ENCODE data around the gene TEX264.
"Not testable (repeated sequence)": the region's sequence is repeated elsewhere in the genome, so short reads cannot be mapped to it uniquely, and the experiment has no call there.

The TEX264 gene, protein sequence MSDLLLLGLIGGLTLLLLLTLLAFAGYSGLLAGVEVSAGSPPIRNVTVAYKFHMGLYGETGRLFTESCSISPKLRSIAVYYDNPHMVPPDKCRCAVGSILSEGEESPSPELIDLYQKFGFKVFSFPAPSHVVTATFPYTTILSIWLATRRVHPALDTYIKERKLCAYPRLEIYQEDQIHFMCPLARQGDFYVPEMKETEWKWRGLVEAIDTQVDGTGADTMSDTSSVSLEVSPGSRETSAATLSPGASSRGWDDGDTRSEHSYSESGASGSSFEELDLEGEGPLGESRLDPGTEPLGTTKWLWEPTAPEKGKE

DNA sequence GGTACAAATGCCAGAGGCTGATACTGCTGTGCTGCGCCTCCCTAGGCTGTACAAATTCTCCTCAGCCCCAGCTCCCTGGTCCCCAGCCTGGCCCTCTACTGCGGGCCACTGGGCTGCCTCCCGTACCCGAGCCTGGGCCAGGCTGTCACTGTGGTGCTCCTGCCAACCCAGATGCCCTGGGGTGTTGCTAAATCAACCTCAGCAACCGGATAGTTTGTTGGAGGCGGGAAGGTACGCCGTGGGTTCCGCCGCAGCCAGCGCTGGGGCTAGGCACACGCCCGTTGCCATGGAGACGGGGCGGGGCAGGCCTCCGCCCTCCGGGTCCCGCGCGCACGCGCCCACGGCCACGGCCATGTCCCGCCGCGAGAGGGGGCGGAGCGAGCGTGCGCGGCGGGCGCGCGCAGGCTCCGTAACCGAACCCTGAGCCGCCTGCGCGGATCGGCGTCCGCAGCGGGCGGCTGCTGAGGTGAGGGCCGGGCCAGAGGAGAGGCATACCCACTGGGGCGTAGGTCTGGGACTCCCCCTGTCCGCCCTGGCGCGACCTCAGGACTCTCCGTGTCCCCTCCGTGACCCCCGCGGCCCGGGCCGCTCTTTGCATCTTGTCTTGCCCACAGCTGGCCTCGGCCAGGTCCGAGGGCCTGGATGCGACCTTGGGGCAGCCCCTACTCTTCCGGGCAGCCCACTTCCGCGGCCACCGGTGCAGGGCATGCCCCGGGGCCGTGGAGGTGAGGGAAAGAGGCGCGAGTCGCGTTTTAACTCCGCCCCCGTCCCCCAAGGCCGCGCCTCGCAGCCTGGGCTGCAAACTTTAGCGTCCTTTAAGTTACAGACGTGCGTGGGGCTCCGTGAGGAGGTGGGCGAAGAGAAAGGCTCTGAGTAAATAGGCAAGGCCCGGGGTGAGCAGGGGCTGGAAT lies at the start of gene TEX264:
Gene TEX264, plus strand, starts transcription at position 430 of the 911 bp plus-strand sequence. CDS start 3,053 bp downstream, outside the sequence.
- DNase-seq (ENCODE audit: low read depth, low spot score), result peak; percentile 55

DNA sequence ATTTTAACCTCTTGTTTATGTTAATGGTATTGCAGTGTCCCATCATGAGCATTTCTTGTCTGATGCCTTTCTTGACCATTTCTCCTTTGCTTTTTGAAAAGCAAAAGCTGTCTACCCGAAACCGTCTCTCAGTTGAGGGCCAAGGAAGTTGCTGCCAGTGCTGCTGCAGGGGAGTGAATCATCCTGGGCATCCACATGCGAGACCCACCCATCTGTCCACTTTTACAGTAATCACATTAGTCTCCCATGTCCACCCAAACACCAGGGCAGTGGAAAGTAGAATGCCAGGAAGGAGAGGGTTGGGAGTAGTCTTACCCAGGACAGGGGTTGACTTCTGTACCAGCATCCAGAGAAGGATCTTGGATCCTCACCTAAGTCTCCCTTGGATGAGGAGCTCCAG lies 48.6 kb upstream of the TEX264 start:
- no peak for DNase-seq (ENCODE audit: low read depth, low spot score)

DNA sequence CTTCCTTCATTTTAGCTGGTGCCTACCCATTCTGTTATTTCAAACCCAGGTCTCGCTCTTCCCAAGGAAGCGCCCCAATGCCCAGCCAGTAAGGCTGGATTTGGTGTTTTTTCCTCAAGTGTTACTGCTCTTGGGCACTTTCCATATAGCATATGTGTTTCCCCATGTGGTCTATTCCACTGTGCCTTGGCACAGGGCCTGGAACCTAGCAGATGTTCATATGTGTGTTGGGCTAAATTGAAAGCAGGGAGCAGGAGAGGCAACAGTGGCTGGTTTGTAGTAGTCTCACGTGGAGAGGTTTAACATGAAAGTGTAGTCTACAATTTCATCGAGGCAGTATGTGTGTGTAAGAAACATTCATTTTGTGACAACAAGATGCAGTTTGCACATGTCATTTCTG lies 48.2 kb upstream of the TEX264 start:
- no peak for DNase-seq (ENCODE audit: low read depth, low spot score)

DNA sequence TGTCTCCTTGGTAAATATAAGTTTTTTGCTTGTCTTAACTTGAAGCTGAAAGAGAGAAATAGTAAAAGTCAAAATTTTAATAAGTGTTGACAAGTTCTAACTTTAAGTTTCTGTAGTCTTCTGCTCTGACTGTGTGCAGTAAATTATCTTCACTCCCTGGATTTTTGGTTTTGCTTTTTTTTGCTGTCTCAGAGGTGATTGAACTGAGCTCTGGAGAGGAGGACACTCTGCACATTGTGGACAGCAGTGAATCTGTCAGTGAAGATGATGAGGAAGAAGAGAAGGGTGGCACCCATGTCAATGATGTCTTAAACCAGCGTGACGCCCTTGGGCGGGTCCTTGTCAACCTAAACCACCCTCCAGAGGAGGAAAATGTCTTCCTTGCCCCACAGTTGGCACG lies 40.5 kb upstream of the TEX264 start:
- DNase-seq (ENCODE audit: low read depth, low spot score), result no peak

DNA sequence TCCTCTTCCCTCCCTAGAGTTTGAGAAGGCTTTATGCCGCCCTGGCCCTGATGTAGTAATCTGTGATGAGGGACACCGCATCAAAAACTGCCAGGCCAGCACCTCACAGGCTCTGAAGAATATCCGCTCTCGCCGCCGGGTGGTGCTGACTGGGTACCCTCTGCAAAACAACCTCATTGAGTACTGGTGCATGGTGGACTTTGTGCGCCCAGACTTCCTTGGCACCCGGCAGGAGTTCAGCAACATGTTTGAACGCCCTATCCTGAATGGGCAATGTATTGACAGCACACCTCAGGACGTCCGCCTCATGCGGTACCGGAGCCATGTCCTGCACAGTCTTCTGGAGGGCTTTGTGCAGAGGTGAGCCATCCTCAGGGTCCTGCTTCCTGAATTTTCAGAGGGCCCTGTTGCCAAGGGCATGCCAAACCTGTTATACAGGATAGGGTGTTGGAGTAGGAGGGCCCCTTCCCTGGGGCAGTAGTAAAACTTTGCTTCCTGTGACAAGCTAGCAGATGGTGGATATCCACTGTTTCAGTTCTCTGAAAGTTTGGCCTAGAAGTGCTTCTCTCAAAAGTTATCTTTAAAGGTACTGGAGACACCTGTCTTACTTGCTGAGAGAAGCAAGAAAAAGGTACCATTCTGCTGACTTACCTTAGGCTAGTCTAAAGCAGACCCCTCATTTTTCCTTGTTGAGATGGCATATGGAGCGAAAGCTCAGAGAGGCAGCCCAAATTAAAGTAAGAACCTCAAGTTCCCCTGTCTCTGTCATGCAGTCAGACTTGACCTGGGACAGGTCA lies 33.7 kb upstream of the TEX264 start:
- peak; percentile 77 for DNase-seq (ENCODE audit: low read depth, low spot score)

DNA sequence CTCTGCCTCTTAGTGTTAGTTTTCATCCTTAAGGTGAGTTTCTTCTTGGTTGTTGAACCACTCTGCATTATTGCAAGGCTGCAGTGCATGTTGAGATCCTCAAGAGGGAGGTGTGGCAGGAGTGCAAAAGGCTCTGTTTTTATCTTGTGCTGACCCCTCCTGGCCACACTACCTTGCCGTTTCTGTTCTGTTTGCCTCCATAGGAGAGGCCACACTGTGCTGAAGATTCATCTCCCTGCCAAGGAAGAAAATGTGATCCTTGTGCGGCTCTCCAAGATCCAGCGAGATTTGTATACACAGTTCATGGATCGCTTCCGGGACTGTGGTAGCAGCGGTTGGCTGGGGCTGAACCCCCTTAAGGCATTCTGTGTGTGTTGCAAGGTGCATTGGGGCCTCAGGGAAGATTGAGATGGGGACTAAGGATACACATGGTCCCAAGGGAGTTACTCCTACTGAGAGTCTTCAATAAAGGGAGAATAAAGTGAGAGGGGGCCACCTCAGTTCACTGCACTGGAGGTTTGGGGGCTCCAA lies 33.0 kb upstream of the TEX264 start:
- peak; percentile 85 for DNase-seq (ENCODE audit: low read depth, low spot score)

DNA sequence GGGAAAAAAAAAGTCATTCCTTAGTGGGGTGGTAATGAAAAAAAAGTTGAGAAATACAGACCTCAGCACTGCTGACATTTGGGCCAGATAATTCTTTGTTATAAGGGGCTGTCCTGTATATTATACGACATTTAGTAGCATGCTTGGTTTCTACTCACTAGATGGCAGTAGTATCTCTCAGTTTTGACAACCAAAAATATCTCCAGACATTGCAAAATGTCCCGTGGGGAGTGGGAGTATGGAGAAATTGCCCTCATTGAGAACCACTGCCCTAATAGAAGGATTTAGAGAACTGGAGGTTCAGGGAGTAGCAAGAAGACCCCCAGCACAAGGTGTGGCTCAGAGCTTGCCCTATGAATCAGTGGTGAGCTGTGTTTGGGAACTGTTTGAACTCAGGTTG lies 28.6 kb upstream of the TEX264 start:
- no peak for DNase-seq (ENCODE audit: low read depth, low spot score)

DNA sequence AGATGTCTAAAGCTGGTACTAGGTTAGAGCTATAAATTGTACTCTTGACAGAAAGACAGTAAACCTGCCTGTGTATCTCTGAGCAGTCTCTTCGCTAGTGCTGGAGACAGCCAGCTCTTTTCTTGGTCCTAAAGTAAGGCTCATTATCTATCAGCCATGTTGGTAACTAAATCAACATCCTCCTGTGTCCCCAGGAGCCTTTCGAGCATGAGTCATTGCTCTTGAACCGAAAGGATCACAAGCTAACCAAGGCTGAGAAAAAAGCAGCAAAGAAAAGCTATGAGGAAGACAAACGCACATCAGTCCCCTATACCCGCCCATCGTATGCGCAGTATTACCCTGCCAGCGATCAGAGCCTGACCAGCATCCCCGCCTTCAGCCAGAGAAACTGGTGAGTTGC lies 25.0 kb upstream of the TEX264 start:
- no peak for DNase-seq (ENCODE audit: low read depth, low spot score)

DNA sequence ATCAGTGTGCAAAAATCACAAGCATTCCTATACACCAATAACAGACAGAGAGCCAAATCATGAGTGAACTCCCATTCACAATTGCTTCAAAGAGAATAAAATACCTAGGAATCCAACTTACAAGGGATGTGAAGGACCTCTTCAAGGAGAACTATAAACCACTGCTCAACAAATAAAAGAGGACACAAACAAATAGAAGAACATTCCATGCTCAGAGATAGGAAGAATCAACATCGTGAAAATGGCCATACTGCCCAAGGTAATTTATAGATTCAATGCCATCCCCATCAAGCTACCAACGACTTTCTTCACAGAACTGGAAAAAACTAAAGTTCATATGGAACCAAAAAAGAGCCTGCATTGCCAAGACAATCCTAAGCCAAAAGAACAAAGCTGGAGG lies 18.9 kb upstream of the TEX264 start:
- not testable (repeated sequence) for DNase-seq (ENCODE audit: low read depth, low spot score)

DNA sequence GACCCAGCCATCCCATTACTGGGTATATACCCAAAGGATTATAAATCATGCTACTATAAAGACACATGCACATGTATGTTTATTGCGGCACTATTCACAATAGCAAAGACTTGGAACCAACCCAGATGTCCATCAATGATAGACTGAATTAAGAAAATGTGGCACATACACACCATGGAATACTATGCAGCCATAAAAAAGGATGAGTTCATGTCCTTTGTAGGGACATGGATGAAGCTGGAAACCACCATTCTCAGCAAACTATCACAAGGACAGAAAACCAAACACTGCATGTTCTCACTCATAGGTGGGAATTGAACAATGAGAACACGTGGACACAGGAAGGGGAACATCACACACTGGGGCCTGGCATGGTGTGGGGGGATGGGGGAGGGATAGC lies 17.6 kb upstream of the TEX264 start:
- not testable (repeated sequence) for DNase-seq (ENCODE audit: low read depth, low spot score)

DNA sequence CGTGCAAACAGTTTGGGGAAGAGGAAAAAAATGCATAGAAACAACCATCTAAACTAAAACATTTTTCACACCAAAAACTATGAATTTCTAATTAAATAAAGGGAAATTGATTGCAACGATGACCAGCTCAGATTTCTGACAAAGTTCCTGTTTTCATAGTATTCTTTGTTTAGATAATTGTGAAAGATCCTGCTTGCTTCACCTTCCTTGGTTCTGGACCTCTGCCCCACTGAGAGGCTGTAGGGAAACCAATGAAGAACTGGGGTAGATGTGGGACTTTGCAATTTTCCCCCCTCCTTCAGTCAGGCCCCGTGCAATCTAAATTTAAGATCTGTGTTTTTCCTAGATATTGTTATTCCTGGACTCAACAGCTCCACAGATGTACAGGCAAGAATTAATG lies 13.8 kb upstream of the TEX264 start:
- no peak for DNase-seq (ENCODE audit: low read depth, low spot score)

DNA sequence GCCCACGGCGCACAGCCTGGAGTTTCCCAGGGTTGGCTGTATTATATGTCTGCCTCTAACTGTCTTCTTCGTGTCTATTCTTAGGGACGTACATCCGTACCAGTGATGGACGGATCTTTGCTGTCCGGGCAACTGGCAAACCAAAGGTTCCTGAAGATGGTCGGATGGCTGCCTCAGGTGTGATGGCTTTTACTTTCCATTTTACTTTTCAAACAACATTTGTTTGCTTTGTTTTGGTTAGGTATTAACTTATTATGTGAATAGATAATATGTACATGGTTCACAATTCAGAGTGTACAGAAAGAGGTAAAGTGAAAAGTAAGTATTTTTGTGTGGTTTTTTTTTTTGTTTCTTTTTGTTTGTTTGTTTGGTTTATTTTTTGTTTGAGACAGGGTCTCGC lies 11.1 kb upstream of the TEX264 start:
- DNase-seq (ENCODE audit: low read depth, low spot score), result no peak

DNA sequence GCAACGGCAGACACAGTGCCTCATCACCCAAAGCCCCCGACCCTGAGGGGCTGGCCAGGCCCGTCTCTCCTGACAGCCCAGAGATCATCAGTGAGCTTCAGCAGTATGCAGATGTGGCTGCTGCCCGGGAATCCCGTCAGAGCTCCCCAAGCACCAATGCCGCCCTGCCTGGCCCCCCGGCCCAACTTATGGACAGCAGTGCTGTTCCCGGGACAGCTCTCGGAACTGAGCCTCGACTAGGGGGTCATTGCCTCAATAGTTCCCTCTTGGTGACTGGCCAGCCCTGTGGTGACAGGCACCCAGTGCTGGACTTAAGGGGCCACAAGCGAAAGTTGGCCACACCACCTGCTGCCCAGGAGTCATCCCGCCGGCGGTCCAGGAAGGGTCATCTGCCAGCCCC lies 8.6 kb upstream of the TEX264 start:
- DNase-seq (ENCODE audit: low read depth, low spot score), result no peak

DNA sequence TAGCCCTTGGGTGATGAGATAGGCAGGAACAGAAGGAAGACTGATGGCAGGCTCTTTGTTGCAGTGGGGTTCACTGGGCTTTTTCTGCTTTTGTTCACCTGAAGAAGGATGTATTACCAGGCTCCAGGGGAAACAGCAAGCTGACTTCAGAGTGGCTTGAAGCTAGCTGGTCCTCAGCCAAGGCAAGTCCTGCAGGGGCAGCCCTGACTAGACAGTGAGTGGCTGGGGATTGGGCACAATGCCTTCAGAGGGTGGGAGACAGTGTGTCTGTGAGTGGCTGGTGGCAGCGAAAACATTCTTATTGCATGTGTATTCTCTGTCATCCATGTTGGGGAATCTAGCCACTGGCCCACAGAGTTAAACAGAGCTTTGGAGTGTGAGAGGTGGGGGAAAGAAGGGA lies 2.3 kb upstream of the TEX264 start:
- no peak for DNase-seq (ENCODE audit: low read depth, low spot score)

DNA sequence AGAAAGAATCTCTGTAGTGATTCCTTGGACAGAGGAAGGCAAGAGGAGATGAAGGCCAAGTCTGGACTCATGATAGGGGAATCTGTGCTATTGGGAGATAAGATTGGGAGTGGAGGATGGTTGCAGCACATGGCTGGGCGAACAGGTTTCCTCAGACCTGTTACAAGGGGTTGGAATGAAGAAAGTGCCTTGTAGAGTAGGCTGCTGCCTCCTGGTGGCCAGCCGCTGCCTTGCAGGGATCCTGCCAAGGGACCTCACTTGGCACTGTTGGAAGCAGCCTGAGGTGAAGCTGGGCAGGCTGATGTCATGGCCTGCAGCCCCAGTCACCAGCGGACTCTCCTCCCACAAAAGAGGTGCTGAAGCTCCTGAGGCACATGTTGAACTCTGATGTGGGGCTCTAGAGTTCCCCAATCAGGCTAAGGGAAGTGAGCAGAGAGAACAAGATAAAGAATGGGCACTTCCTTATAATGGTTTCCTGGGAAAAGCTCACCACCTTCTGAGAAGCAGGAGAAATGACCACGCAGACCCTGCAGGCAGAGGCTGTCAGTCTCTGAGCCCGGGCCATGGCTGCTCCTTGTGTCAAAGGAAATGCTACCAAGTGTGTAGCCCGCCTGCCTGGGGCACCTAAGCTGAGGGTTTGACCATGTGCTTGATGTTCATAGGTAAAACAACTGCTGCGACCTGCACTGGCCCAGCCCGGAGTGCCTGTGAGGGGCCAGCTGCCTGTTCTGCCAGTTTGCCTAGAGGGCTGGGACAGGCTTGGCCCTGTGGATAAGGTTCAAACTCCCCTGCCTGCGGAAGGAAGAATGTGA lies 1.6 kb upstream of the TEX264 start:
- peak; percentile 97 for DNase-seq (ENCODE audit: low read depth, low spot score)

DNA sequence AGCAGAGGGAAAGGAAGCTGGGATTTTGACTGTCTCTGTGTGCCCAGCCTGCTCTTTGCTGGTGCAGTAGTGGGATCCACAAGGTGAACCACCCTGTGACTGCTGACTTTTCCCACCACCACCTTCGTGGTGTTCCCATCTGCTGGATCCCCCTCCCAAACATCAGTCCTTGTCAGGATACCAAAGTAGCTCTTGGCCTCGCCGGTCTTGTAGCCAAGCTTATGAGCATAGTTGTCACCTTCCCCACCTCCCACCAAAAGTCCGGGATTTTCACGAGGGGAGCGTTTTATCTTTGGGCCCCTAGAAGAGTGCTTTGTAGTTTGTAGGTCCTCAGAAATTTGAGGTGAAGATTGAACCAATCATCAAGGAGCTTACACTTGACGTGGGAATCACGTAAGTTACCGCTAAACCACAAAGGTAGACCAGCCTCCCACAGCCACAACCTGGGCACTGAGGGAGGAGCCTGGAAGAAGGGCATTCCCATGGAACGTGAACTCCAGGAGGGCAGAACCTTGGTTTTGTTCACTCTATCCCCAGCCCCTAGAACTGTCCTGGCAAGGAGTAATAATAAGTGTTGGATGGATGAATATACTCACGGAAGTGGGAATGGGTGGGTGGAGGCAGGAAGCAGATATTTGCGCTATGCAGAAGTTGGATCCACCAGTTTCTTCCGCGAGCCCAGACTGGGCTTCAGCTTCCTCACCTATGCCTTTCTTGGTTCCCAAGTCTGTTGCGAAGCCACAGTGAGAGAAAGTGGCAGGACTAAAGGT lies 814 bp upstream of the TEX264 start:
- no peak for DNase-seq (ENCODE audit: low read depth, low spot score)

DNA sequence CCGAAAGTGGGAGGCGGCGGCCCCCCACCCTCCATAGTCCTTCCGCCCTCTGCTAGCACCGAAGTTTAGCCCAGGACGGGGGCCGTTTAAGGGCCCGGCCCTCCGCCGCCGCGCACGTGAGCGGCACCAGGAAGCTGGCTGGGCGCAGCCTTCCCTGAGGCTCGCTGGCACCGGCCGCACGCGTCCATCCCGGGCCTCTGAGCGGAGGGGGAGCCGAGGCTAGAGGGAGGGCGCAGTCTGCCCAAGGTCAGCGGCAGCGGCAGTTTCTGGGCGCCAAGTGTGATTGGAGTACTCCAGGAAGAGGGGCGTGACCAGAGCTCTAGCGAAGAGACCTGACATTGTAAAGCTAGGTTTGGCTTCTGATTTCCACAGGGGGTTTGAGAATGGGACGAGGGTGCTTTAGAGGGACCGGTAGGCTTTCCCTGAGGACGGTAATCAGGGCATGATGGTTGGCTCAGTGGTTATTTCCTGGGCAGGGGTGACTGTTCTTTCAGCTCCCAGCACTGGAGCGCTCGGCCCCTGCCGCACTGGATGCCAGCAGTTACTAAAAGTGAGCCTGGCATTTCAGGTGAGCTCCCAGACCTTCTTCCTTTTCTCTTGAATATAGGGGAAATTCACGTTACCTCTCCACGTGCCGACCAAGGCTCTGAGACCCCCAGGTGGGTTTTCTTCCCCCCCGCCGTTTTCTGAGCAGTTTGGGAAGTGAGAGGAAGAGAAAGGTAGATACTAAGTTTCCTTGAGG lies 853 bp downstream of the TEX264 start:
- DNase-seq (ENCODE audit: low read depth, low spot score), result peak; percentile 72

DNA sequence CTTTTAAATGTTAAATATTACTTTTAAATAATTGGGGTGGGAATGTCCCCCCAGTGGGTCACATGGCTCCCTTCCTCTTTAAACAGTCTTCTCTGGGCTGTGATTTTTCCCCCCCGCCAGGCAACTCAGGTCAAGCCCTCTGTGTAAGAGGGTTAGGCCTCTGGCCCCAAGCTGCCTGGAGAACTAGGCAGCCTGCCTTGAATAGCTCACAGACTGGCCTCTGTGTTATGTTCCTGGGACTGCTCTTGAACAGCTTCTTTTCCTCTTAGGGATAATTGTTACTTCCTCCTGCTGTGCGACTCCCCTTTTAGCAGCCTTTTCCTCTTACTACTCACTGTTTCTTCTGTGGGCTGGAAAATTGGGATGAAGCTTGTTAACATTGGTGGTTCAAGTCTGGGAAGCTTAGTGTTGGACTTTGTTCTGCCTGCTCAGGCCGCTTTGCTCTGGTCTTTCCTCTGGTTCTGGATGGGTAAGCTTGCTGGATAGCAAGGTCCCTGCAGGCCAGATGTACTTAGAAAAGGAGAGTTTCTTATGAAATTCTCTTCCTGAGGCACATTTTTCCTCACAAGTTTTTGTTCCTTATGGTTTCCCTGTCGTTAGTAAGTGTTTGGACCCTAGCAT lies 2.2 kb downstream of the TEX264 start:
- no peak for DNase-seq (ENCODE audit: low read depth, low spot score)
